H9 (cell line): ENCODE results near the gene SLC9A4. TPM values are rescaled to one million over a fixed set of nuclear protein-coding genes. Genes with fewer than 3 reads are reported as not detected.

ENCODE experiments used
- DNase-seq: peaks from one replicate; pipeline ENCODE4 v3.0.0-alpha.2; 2017
- H2AFZ ChIP-seq: one replicate; pipeline ENCODE4 v1.6.1; 2013; ENCODE audit warnings: mild to moderate bottlenecking, low read length, control low read depth, moderate library complexity
- H2AK5ac ChIP-seq: 2 replicates; pipeline ENCODE4 v1.6.1; 2013; ENCODE audit warnings: low read length, control low read depth, mixed read lengths; ENCODE audit not compliant: insufficient read length
- H2BK120ac ChIP-seq: one replicate; pipeline ENCODE4 v1.6.1; 2013; ENCODE audit warnings: low read depth, mild to moderate bottlenecking, low read length, control low read depth, inconsistent platforms; ENCODE audit not compliant: poor library complexity, severe bottlenecking
- H2BK12ac ChIP-seq: 2 replicates; pipeline ENCODE4 v1.6.1; 2013; ENCODE audit warnings: low read length, control low read depth, mixed read lengths, low read depth; ENCODE audit not compliant: insufficient read length
- H2BK15ac ChIP-seq: 2 replicates; pipeline ENCODE4 v1.6.1; 2013; ENCODE audit warnings: low read depth, low read length, control low read depth
- H2BK20ac ChIP-seq: one replicate; pipeline ENCODE4 v1.6.1; 2013; ENCODE audit warnings: low read depth, mild to moderate bottlenecking, low read length, control low read depth, inconsistent platforms; ENCODE audit not compliant: poor library complexity, severe bottlenecking
- H2BK5ac ChIP-seq: 2 replicates; pipeline ENCODE4 v1.6.1; 2013; ENCODE audit warnings: low read length, control low read depth, mixed read lengths; ENCODE audit not compliant: insufficient read length
- H3K14ac ChIP-seq: 2 replicates; pipeline ENCODE4 v1.6.1; 2013; ENCODE audit warnings: low read length, control low read depth; ENCODE audit not compliant: insufficient read depth
- H3K18ac ChIP-seq: 2 replicates; pipeline ENCODE4 v1.6.1; 2013; ENCODE audit warnings: low read depth, mild to moderate bottlenecking, mixed read lengths, low read length, control low read depth; ENCODE audit not compliant: insufficient read length
- H3K23ac ChIP-seq: 2 replicates; pipeline ENCODE4 v1.6.1; 2013; ENCODE audit warnings: low read length, control low read depth, mixed read lengths, low read depth; ENCODE audit not compliant: insufficient read length
- H3K23me2 ChIP-seq: 2 replicates; pipeline ENCODE4 v1.6.1; 2013; ENCODE audit warnings: low read depth, mild to moderate bottlenecking, mixed read lengths, low read length, control low read depth; ENCODE audit not compliant: insufficient read length, poor library complexity, severe bottlenecking
- H3K27ac ChIP-seq: 2 replicates; pipeline ENCODE4 v1.5.1; 2013; ENCODE audit warnings: low read length, control low read depth, mixed read lengths, low read depth; ENCODE audit not compliant: insufficient read length
- H3K27me3 ChIP-seq: 2 replicates; pipeline ENCODE4 v1.6.1; 2013; ENCODE audit warnings: low read length, control low read depth, inconsistent platforms; ENCODE audit not compliant: insufficient read depth
- H3K4ac ChIP-seq: 2 replicates; pipeline ENCODE4 v1.6.1; 2013; ENCODE audit warnings: low read depth, mild to moderate bottlenecking, control low read depth, inconsistent platforms, low read length, moderate library complexity
- H3K4me1 ChIP-seq: 2 replicates; pipeline ENCODE4 v1.6.1; 2013; ENCODE audit warnings: low read length, control low read depth, inconsistent platforms; ENCODE audit not compliant: insufficient read depth
- H3K4me2 ChIP-seq: 2 replicates; pipeline ENCODE4 v1.6.1; 2013; ENCODE audit warnings: low read length, control low read depth, mixed read lengths; ENCODE audit not compliant: insufficient read length, insufficient read depth
- H3K56ac ChIP-seq: 2 replicates; pipeline ENCODE4 v1.6.1; 2013; ENCODE audit warnings: low read depth, mild to moderate bottlenecking, mixed read lengths, low read length, control low read depth; ENCODE audit not compliant: insufficient read length
- H3K79me1 ChIP-seq: 2 replicates; pipeline ENCODE4 v1.6.1; 2013; ENCODE audit warnings: low read depth, mild to moderate bottlenecking, moderate library complexity, low read length, control low read depth, inconsistent platforms; ENCODE audit not compliant: insufficient read depth, poor library complexity, severe bottlenecking
- H3K79me2 ChIP-seq: 2 replicates; pipeline ENCODE4 v1.6.1; 2013; ENCODE audit warnings: low read length, control low read depth, inconsistent platforms; ENCODE audit not compliant: insufficient read depth
- H3K9ac ChIP-seq: 2 replicates; pipeline ENCODE4 v1.6.1; 2013; ENCODE audit warnings: low read length, control low read depth, mixed read lengths; ENCODE audit not compliant: insufficient read length; ENCODE audit errors: extremely low read depth
- H3K9me3 ChIP-seq: one replicate; pipeline ENCODE4 v1.6.1; 2013; ENCODE audit warnings: low read depth, low read length, inconsistent platforms; ENCODE audit not compliant: control insufficient read depth
- H3T11ph ChIP-seq: one replicate; pipeline ENCODE4 v1.6.1; 2013; ENCODE audit warnings: mild to moderate bottlenecking, low read length, control low read depth, inconsistent platforms
- H4K20me1 ChIP-seq: one replicate; pipeline ENCODE4 v1.6.1; 2013; ENCODE audit not compliant: control insufficient read depth, insufficient read length, insufficient read depth
- H4K5ac ChIP-seq: 2 replicates; pipeline ENCODE4 v1.6.1; 2013; ENCODE audit warnings: low read depth, mild to moderate bottlenecking, mixed read lengths, low read length, control low read depth; ENCODE audit not compliant: insufficient read length
- H4K8ac ChIP-seq: replicated peaks from 2 replicates; pipeline ENCODE4 v1.6.1; 2013; ENCODE audit warnings: low read length, control low read depth, mixed read lengths, low read depth; ENCODE audit not compliant: insufficient read length
- H4K91ac ChIP-seq: 2 replicates; pipeline ENCODE4 v1.6.1; 2013; ENCODE audit warnings: low read depth, mild to moderate bottlenecking, moderate library complexity, mixed read lengths, low read length, control low read depth; ENCODE audit not compliant: insufficient read length
- H3K27ac Mint-ChIP-seq, 3 experiments: 2 replicates in 2 of 3; 3 replicates in 1 of 3; pipeline ENCODE4 v1.8.0; 2020 to 2021; ENCODE audit warnings: mixed read lengths in 3 of 3, mild to moderate bottlenecking in 1 of 3, moderate library complexity in 1 of 3
- H3K27me3 Mint-ChIP-seq: 2 replicates; pipeline ENCODE4 v1.8.0; 2021; ENCODE audit warnings: low read depth, mild to moderate bottlenecking, moderate library complexity, mixed read lengths
- H3K36me3 Mint-ChIP-seq, 3 experiments: 2 replicates in 2 of 3; 3 replicates in 1 of 3; pipeline ENCODE4 v1.8.0; 2020 to 2021; ENCODE audit warnings: low read depth in 3 of 3, mixed read lengths in 3 of 3; ENCODE audit not compliant: insufficient read depth in 1 of 3
- H3K4me1 Mint-ChIP-seq, 2 experiments: 2 replicates each; pipeline ENCODE4 v1.8.0; 2020; ENCODE audit warnings: mixed read lengths in 2 of 2
- H3K4me3 Mint-ChIP-seq, 2 experiments: 2 replicates in 1 of 2; 3 replicates in 1 of 2; pipeline ENCODE4 v1.8.0; 2020 to 2021; ENCODE audit warnings: mild to moderate bottlenecking in 2 of 2, mixed read lengths in 2 of 2, moderate library complexity in 1 of 2
- H3K9me3 Mint-ChIP-seq, 2 experiments: 2 replicates in 1 of 2; 3 replicates in 1 of 2; pipeline ENCODE4 v1.8.0; 2020; ENCODE audit warnings: mild to moderate bottlenecking in 2 of 2, mixed read lengths in 2 of 2, moderate library complexity in 1 of 2
- CTCF ChIP-seq: fragments of 200-600 bp; sonication (generic); conservative IDR thresholded peaks from 3 replicates; pipeline ENCODE4 v1.8.0; 2021; ENCODE audit warnings: antibody characterized with exemption, mild to moderate bottlenecking
- WGBS: extraction: QIAGEN DNeasy Blood & Tissue Kit; methylation state at CpG from one replicate; pipeline ENCODE4 v1.1.7; 2013; ENCODE audit warnings: missing lambda C conversion rate, low lambda C conversion rate, mixed read lengths; ENCODE audit not compliant: insufficient read length; ENCODE audit errors: extremely low coverage; 5-methylcytosine and 5-hydroxymethylcytosine counted together
- total RNA-seq: library from RNA; stranded (reverse); gene quantifications from 2 replicates; pipeline ENCODE4 v1.2.1, GENCODE V29; 2021

Gene SLC9A4
- total RNA-seq, 1 experiment from 2014 or later, result not detected

- Histone ChIP-seq H2BK20ac (no peak overlapping the region), H3K4me1 (no peaks in the 10 kb centered on the region), H4K5ac (no peak overlapping the region), H2BK120ac (no peak overlapping the region), H3K14ac (no peak overlapping the region), H3K4ac (no peak overlapping the region), H4K91ac (no peak overlapping the region), H4K8ac (no peak overlapping the region), H3K79me1 (no peaks in the 10 kb centered on the region), H2BK12ac (no peak overlapping the region), H2BK15ac (no peak overlapping the region), H3K18ac (no peak overlapping the region), H3K23me2 (no peaks in the 10 kb centered on the region), H3K9me3 (no peaks in the 10 kb centered on the region), H2BK5ac (no peak overlapping the region), H3K23ac (no peak overlapping the region), H3K56ac (no peak overlapping the region), H3K4me2 (no peak overlapping the region), H3K27ac (no peak overlapping the region), H3T11ph (no peak overlapping the region), H3K27me3 (no peaks in the 10 kb centered on the region), H2AK5ac (no peak overlapping the region), H3K9ac (no peak overlapping the region), H4K20me1 (no peaks in the 10 kb centered on the region), H2AFZ (no peak overlapping the region), H3K79me2 (no peaks in the 10 kb centered on the region)
- no peak for DNase-seq
- Mint-ChIP-seq H3K27me3 (peaks cover 19% of the 10 kb centered on the region), H3K9me3 (no peaks in the 10 kb centered on the region; a peak in 2 of 5 replicates), H3K36me3 (no peaks in the 10 kb centered on the region), H3K4me3 (no peak overlapping the region), H3K4me1 (no peaks in the 10 kb centered on the region), H3K27ac (no peak overlapping the region; a peak in 1 of 7 replicates)
- TF ChIP-seq CTCF, result no peak
- no CpG with 5 or more reads among the region's 3 CpGs for WGBS
These were observed 48.3 kb upstream of the SLC9A4 start for GRCh38 chr2:102424754-102425153.
